Measurements from ENCODE around the gene IL3RA. TPM values are rescaled to one million over a fixed set of nuclear protein-coding genes. Genes with fewer than 3 reads are reported as not detected.

IL3RA gene
- total and polyA plus RNA-seq, 2 of the 8 experiments (the other 6 are each of a cell fraction or from before 2014, with no cell fraction given) = 0.11 TPM; not detected in 1

DNA sequence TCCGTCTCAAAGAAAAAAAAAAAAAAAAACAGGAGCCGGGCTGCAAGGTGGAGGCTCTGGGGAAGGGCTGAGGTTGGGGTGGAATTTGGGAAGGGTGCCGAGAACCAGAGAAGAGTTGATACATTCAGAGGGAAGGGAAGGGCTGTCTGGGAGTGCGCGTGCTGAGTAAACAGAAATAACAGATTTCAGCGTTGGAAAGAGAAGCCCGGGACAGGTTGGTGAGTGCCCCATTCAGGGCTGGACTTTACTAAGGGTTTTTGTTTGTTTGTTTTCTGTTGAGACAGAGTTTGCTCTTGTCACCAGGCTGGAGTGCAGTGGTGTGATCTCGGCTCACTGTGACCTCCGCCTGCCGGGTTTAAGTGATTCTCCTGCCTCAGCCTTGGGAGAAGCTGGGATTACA lies 1.7 kb upstream of the IL3RA start (continued):
- TF ChIP-seq, protein P1, sequence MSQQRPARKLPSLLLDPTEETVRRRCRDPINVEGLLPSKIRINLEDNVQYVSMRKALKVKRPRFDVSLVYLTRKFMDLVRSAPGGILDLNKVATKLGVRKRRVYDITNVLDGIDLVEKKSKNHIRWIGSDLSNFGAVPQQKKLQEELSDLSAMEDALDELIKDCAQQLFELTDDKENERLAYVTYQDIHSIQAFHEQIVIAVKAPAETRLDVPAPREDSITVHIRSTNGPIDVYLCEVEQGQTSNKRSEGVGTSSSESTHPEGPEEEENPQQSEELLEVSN (IDR thresholded peaks at IDR 0.05) = no peak
- TF ChIP-seq SIX5 (IDR thresholded peaks at IDR 0.05; ENCODE audit: low read depth, low read length) = no peak

Measured in H1 (cell line).